NCI-H526 (cell line): ENCODE results near the gene C1QTNF7.
A peak's percentile ranks its signal among the peaks of the same experiment; 100 is the strongest.

ENCODE experiments used
- DNase-seq, 2 experiments: peaks; one replicate each; lab custom pipeline; 2025; lab: John Stamatoyannopoulos, UW

The C1QTNF7 gene

DNA sequence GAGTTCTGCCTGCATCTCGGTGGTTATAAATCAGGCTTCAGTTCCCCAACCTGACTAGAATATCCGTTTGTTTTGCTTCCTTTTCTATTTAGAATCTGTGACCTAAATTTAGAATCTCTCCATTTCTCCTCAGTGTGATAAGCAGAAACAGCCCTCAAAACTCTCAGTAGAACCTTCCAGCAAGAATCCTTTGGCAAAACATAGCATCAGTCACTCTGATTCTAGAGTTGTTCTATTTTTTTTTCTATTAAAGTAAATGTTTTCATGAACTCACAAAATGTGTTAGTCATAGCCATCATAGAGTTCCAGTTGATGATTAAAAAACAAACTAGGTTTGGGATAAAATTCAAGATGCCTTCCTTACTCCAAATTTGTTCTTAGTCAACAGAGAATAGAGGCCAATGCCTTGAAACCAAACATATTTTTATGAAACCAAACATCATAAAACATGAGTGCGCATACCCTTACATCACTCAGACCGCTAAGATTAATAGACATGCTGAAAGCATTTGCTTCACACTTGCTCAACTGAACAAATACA, 13.2 kb upstream of the C1QTNF7 start:
- DNase-seq, result no peak

DNA sequence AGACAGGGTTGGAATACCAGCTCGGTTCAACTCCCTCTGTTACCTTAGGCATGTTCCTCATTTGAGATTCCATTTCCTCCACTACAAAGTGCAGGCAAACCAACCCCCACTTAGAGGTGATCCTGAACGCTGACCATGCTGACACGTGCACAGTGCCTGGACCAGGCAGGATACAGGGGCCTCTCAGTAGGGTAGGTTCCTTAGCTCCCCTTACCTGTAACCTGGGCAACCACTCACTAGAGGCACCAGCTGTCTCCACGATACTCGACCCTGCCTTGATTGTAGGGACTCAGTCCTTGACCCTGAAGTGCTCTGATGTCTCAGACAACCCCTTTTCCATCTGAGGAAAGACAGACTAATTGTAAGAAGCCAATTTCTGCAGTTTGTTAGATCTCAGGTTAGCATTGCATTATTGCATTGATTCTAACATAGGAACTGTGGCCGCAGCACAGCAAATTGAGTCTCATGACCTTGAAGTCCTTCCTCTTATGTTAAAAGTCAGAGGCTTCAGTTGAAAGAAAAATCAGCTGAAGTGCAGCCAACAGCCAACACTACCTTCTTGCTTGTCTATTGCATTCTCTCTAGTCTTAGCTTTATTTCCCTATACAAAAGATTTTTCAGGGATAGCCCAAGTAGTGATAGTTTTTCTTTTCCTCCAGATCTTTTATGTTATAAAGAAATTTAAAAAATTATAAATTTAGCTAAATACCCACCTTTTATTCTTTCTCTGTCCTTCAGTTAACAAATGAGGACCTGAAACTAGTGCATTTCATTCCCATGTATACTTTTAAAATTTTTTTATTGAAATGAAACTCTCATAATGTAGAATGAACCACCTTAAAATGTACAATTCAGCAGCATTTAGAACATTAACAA, 11.2 kb upstream of the C1QTNF7 start:
- DNase-seq, result no peak

DNA sequence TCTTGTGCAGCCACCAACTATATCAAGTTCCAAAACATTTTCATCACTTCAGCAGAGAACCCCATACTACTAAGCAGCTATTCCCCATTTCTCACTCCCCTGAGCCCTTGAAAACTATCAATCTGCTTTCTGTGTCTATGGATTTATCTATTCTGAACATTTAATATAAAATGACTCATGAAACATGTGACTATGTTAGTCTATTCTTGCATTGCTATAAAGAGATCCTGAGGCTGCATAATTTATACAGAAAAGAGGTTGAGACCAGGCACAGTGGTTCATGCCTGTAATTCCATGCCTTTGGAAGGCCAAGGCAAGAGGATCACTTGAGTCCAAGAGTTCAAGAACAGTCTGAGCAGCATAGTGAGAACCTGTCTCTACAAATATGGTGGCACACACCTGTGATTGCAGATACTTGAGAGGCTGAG, 10.6 kb upstream of the C1QTNF7 start:
- no peak for DNase-seq

DNA sequence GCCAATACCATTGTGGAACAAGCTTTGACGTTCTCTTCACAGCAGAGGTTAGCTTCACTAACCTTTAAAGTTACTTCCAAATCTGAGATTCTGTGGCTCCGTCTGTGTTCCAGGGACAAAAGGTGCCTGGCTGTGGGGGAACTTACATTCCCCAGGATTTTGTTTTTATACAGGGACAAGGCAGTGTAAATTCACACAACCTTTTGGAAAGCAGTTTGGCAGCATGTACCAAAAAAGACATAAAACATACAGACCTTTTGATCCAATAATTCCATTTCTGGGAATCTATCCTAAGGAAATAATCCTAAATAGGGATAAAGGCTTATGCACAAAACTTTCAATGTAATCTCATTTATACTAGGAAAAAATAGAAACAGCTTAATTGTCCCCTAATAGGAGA, 8.9 kb upstream of the C1QTNF7 start:
- no peak for DNase-seq

DNA sequence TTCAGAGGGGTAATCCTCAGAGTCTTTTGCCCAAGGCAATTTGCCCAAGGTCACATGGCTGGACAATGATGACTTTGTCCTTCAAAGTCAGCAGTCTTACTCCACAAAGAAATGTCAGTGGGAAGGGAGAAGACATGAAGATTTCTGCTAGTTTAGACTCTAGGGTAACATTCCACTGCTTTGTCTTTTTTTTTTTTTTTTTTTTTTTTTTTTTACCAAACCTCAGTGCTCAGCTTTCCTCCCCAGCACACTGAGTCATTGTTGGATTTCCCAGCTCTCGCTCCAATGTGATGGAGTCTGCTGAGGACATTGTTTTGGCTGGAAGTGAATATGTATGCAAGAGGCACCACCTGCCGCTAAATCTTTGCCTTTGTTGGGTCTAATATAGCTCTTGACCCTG, 7.2 kb upstream of the C1QTNF7 start:
- DNase-seq, result no peak

DNA sequence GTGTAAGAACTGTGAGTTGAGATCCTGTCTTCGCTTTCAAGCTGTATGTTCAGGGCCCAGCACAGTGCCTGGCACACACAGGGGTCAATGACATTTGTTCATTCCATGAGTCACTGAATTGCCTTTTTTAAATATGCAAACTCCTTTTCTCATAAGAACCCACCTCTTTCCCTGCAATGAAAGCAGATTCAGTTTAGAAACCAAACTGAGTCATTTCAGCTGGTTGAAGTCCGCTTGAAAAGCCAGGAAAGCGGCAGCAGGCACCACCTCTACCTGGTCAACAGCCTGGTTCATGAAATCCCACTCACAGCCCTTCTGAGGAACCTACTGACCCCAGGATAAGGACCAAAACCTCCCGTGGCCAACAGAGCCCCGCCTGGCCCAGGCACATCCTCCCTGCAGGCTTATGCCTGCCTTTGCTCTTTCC, 4.5 kb upstream of the C1QTNF7 start:
- no peak for DNase-seq

DNA sequence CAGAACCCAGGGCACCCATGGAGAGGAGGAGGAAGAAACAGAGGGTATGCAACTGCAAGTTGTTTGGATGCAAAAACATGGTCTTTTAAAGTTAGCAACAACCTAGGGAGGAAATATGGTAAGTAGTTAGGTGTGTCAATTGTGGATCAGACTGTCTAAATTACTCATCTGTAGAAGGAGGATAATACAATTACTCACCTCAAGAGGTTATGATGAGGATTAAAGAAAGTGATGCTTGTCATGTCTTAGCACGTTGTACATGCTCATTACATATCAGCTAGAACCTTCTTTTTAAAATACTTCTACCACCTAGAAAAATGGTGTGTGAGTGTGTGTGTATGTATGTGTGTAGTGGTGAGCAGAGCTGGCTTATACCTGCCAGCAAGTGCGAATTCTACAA, 2.3 kb upstream of the C1QTNF7 start:
- DNase-seq, result no peak

DNA sequence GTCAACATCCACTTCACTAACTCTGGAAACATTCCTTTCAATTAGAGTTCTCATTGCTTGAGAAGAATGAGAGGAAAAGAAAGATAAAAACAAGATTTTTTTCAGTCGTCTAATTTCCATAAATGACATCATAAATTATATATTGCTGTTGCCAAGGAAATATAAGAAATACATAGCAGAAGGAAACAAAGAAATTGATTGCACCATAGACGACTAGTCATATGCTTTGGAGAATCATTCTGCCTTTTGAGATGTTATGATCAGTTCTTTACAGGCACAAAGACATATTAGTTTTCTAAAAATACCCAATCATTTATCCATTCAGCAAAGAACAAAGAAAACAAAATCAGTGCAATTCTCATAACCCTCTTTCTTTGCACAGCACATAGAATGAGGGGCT, 672 bp upstream of the C1QTNF7 start:
- no peak for DNase-seq

DNA sequence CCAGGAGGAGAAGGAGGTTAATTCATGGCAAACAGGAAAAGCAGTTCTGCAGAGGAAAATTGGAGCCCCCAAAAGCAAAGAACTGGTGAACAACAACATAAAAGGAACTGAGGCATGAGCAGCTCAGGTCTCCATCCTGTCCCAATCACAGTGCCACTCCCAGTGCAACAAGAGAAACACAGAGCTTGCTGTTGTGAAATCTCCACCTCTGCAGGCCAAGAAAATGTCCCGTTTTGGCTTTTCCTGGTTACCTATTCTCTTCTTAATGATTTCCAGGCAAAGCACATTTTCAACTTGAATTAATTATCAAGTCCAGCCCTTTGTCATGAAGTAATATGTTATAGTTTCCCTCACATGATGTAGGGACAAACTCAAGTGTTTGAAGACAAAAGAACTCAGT, 778 bp downstream of the C1QTNF7 start:
- DNase-seq, result no peak

DNA sequence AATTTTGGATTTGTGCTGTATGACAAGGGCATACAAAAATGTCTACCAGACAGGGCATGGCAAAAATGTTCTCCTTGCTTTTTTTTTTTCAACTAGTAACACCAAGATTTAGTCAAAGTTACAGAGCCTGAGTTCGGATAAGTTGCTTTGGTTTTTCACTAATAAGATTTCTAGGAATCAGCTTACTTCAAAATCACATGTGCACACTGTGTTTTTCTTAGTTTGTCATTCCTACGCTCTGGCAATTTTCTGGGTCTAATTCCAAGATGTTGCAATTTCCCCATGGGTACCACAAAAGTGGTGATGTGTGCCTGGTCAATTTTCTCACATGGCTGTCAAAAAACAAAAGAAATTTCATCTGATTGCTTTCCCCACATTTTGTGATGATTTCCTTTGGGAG, 6.3 kb downstream of the C1QTNF7 start:
- DNase-seq, result no peak

DNA sequence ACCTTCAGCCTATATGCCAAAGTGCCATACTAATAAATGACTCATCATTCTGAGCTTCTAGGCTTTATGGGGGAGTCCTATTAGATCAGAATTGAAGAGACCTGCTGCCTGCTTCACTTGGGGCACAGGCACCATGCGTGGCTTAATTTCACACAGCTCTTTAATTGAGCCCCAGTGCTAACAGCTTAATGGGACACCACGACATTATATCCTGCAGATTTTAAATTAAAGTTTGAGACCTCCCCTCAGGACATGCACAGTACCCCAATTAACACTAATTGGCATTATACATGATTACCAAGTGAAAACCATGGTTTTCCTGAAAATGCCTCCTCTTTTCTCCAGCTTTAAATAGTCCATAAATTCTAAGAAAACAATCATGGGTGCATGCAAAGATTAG, 6.8 kb downstream of the C1QTNF7 start:
- DNase-seq, result no peak

DNA sequence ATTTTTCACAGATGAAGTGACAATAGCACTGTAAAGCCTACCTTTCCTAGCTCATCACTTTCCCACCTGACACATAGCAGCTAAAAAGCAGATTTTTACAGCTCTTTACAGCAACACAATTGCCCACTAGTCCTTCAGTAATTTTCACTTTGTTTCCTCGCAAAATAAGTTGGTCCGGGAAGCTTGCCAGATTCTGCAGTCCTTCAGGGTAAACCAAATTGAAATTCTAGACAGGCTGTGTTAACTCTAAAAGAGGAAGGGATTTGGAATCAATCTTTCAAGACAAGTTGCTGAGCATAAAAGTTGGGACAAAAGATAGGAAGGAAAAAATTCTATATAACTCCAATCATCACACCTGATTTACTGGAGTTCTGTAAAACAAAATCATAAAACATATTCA, 8.7 kb downstream of the C1QTNF7 start:
- no peak for DNase-seq

DNA sequence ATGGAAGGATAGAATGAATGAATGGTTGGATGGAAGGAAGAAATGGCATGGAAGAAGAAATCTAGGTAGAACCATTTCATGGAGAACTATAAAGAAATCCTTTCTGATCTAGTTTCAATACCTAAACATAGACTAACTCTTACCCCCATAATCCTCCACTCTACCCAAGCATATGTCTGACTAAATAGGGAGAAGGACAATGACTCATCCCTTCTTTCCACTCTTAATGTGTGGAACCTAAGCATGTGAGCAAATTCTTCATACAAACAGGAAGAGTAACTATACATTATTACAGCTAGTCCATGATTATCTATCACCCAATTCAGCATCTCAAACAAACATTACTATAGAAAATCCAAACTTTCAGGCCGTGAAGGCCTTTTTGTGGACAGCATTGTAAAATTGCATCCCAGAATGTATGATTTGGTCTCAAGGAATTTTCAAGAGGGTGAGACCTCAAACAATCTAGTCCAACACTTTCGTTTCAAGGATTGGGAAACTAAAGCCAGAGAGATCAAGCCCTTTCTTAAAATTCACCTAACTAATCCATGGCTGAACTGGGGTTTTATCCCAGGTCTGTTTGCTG, 11.2 kb downstream of the C1QTNF7 start:
- DNase-seq, result no peak

DNA sequence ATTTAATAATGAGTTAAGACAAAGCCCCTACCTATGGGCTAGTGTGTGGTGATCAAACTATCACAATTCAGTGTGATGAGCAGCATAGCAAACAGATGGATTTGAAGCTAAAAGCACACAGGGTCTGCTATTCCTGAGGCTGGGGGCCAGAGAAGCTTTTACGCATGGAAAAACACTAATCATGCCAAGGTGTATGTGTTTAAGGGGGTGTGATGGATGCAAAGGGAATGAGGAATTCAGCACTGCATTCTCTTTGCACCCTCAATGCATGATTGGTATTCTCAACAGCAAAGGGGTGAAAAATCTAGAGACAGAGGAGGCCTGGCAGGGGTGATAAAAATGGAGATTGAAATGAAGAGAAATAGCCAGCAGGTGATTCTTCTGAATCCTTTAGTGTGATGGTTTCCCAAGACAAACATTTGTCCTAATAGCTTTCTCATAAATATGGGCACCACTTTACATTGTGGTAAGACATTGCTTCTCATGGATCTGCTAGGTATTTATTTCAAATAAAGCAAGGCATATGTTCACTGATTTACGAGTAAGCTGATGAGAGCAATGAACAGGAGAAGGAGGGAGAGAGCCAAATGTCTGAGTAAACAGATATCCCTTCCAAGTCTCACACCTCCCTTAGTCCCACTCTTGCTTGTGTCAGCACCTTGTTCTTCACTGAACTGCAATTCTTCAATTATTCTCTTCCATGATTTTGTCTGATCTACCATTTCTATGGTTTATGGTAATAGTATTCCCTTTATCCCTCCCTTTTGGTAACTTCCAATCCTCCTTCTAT, 15.7 kb downstream of the C1QTNF7 start:
- no peak for DNase-seq

DNA sequence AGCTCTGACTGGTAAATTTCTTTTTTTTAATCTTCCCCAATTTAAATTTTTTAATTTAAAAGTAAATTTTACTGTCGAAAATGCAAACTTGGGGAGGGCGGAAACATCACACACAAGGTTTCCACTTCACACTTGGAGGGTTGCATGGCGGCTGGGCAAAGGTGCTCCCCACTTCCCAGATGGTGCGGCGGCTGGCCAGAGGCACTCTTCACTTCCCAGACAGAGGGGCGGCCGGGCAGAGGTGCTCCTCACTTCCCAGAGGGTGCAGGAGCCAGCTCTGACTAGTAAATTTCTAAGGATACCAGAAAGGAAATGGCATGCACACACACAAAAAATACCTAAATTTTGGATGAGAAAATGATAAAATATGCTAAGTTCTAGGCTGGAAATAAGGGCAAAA, 16.4 kb downstream of the C1QTNF7 start:
- no peak for DNase-seq

DNA sequence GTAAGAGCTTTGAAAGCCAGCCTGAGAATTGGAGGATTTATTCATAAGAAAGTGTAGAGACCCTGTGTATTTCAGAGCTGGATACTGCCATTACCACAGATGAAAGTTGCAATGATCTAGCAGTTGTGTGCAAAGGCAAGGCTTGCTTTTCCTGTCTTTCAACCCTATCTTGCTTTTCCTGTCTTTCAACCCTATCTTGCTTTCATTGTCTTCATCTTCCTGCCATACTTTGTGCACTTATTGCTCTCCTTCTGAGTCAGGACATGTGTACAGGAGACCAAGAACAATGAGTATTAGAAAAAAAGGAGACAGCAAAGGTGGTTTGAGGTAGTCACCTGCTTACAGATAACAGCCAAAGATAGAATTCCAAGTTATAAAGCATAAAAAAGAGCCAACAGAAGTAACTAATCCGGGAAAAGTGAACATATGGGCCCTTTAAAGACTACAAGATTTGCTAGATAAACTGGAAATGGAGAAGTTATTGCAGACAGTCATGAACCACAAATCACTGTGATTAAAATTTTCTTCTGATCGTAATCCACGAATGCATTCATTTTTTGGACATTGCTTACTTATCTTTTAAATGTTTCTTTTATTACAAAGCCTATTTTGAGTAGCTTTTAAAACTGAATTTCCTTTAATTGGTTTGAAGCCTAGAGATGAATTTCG, 17.2 kb downstream of the C1QTNF7 start:
- DNase-seq, result no peak

DNA sequence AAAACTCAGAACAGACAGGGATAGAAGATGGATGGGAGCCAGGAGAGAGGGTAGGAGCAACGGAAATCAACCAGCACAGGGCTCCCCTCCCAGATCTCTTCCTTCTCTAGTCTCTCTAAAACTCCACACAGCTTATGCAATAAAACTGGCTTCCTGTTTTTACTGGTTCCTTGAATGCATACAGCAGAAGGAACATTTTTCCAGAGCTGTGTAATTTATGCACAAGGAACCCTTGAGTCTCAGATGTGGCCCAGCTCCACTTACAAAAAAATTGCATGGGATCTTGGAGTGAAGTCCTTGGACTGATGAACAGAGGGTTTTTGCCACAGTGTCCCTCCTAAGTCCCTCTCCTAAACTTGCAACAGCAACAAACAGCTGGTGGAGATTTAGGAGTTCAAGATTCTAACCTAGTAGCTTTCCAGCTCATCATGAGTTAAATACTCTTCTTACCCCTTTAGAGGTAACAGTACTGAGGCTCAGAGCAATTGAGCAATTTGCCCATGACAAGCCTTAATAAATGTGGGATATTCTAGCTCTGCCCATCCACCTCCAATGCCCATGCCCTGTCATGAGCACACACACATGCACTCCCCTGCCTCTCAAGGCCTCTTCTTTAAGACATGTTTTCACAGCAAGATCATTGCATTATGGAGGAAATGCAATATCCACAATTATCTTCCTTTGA, 23.5 kb downstream of the C1QTNF7 start:
- no peak for DNase-seq

DNA sequence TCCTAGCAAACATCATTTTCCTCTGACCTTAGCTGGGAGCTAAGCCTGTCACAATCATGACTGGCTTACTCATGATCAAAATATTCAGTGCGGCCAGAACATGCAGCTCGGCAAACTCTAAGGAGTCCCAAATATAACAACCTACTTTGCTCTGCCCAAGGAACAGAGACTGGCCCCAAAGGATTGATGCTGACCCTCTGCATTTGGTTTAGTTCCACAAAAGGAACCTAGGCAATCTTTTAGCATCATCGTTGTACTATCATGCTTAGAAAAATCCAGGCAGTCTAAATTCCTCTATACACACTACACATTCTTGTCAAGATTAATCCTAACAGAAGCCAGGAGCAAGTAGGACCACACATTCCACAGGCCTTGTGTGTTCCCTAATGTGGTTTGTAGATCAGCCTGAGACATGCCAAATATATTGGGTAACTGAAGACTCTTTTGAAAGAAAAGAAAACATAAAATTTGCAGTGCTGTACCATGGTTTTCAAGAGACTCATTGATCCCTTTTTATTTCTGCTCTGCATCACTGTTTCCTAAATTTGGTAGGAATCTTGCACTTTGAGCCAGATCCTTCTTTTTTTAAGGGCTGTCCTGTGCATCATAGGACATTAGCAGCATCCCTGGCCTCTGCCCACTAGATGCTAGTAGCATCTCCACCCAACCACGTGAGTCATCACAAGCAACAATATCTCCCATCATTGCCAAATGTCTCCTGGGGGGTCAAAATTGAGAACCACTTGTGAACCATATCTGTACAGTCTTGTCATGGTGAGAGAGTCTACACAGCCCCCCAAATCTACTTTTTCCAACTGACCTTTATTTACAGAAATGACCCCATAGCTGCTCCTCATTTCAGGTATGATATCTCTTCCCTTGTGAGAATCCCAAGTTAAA, 24.3 kb downstream of the C1QTNF7 start:
- no peak for DNase-seq

DNA sequence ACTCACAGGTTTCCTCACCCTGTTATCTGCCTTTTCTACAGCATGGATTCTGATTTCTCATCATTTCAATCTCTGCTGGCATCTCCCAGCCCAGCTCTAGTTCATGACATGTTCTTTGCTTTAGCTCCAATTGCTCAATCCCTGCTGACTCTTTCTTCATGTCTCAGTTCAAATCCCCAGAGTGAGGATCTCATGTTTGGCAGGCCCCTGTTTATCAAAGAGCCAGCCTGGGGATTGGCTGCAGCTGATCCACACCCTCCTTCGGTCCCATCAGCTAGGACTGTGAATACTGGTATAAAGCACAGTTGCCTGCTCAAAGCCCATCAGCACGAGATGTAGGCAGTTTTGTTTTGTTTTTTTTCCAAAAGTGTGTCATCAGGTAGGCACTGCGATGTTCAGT, 27.5 kb downstream of the C1QTNF7 start:
- no peak for DNase-seq

DNA sequence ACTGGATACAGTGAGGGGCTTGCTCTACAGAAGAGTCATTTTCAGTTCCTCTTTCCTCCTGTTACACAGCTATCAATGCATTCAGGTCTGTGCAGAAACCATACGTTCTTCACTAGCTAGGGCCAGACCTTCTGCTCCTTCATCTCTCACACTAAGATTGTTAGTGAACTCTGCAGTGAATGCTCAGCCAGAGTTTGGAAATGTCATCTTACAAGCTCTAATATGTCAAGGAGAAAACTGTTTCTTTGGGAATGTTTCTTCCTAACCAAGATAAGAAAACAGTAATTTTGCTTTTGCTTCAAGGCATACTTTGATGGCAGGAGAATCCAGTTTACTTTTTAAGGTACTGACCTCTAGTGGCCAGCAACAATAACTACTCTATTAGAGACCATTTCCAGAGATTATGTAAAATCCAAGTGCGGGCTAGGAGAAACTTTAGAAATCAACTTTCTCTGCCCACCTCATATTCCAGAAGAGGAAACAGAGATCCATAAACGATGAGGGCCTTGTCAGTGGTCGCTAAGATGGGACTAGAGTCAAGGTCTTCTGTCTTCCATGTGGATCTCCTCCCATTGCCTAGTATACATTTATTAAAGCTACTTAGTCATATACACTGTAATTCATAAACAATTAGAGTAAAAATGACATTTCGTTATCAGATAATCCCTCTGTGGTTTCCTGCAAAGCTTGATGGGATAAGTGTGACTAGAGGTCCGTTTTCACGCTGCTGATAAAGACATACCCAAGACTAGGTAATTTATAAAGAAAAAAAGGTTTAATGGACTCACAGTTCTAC, 29.8 kb downstream of the C1QTNF7 start:
- peak in 1 of 2 experiments; percentile 54 for DNase-seq
